Measurements from ENCODE around the gene TMEM44.
A peak's percentile ranks its signal among the peaks of the same experiment; 100 is the strongest.

TMEM44 gene

DNA sequence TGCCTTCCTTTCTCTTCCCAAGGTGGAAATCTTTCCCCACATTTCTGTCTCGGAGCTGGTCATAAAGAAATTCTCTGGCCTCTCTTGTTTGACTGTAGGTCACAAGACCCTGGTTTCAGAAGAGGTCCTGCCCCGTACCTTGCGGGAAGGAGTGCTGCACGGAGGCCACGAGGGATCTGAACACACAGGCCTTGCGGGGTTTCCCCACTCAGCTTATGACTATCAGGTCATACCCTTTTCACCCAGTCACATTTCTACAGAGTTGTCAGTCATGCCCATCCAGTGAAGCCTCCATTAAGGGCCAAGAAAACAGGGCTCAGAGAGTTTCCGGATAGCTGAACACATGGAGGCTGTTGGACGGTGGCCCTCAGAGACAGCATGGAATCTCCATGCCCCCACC lies 91.7 kb downstream of the TMEM44 start:
- TF ChIP-seq ZFX (IDR thresholded peaks at IDR 0.05; ENCODE audit: borderline replicate concordance), result no peak
- TF ChIP-seq, protein P1, sequence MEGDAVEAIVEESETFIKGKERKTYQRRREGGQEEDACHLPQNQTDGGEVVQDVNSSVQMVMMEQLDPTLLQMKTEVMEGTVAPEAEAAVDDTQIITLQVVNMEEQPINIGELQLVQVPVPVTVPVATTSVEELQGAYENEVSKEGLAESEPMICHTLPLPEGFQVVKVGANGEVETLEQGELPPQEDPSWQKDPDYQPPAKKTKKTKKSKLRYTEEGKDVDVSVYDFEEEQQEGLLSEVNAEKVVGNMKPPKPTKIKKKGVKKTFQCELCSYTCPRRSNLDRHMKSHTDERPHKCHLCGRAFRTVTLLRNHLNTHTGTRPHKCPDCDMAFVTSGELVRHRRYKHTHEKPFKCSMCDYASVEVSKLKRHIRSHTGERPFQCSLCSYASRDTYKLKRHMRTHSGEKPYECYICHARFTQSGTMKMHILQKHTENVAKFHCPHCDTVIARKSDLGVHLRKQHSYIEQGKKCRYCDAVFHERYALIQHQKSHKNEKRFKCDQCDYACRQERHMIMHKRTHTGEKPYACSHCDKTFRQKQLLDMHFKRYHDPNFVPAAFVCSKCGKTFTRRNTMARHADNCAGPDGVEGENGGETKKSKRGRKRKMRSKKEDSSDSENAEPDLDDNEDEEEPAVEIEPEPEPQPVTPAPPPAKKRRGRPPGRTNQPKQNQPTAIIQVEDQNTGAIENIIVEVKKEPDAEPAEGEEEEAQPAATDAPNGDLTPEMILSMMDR (IDR thresholded peaks at IDR 0.05), result no peak
- H3K27ac ChIP-seq, result no peak overlapping the region

DNA sequence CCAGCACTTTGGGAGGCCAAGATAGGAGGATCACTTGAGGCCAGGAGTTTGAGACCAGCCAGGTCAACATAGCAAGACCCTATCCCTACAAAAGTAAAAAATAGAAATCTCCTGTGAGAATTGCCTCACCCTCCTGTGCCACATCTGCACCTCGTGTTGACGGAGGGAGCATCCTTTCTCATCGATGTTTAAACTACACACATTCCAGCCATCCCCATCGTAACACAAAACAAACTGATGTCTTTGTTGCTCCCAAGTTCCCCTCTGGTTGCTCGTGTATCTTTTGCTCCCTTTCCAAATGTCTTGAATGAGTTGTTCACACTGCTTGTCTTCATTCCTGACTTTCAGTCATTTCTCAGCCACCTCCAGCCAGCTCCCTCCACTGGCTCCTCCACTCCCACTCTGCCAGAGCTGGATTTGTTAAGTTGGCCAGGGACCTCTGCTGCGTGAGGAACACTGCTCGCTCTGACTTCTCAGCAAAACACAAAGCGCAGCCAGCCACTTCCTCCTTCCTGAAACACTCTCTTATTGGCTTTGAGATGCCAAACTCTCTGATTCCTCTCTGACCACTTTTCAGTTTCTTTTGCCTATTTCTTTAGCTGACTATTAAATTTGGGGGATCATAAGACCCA lies 92.8 kb downstream of the TMEM44 start:
- H3K27ac ChIP-seq, result no peak overlapping the region
- no peak for TF ChIP-seq ZFX (IDR thresholded peaks at IDR 0.05; ENCODE audit: borderline replicate concordance)
- TF ChIP-seq, protein P1 (IDR thresholded peaks at IDR 0.05), result no peak

DNA sequence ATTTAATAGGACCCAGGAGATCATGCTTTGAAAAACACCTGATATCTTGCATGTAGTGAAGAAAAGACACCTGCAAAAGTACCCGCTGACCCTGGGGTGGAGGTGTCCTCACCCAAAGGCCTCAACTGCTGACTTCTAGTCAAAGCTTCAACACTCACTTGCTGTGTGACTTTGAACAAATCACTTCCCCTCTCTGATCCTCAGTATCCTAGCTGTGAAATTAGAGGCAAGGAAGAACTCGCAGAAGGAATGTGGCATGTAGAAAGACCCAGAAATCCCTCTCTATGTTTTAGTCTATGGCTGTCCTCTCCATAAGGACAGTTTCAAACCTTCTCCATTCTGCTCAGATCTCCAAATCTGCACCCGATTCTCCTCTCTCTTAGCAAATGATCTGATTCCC lies 93.7 kb downstream of the TMEM44 start:
- no peak overlapping the region for H3K27ac ChIP-seq
- TF ChIP-seq, protein P1 (IDR thresholded peaks at IDR 0.05), result no peak
- TF ChIP-seq ZFX (IDR thresholded peaks at IDR 0.05; ENCODE audit: borderline replicate concordance), result no peak

DNA sequence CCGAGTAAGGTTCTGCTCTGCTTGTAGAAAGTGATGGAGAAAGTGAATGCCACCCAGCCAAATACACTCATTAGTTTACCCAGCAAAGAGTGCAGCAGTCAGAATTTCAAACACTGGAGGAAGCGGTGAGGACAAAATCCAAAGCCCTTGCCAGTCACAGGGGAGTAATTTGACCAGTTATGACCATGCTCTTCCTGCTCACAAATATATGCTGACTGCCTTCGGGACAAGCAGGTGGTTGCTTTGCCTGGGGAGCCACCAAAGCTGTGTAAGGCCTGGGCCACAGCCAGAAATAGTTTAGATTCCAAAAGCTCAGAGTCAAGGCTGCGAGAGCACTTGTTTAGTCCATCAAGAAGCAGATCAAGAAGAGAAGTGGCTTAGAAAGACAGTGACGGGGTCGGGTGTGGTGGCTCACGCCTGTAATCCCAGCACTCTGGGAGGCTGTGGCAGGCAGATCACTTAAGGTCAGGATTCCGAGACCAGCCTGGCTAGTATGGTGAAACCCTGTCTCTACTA lies 95.4 kb downstream of the TMEM44 start:
- H3K27ac ChIP-seq, result peak overlapping the region; percentile 75
- TF ChIP-seq ZFX (IDR thresholded peaks at IDR 0.05; ENCODE audit: borderline replicate concordance), result no peak
- TF ChIP-seq, protein P1 (IDR thresholded peaks at IDR 0.05), result no peak

All from 22Rv1 (cell line).